GM18873 (cell line): ENCODE data around the gene RALB.
"Not testable (repeated sequence)": the region's sequence is repeated elsewhere in the genome, so short reads cannot be mapped to it uniquely, and the experiment has no call there.

Experiments
- ATAC-seq: cut with Tn5 transposase; IDR thresholded peaks from one replicate; pipeline ENCODE4 v1.9.1; 2021; ENCODE audit warnings: mild to moderate bottlenecking, moderate library complexity, moderate number of reproducible peaks; ENCODE audit not compliant: unreplicated experiment, low FRiP score

The RALB gene

DNA sequence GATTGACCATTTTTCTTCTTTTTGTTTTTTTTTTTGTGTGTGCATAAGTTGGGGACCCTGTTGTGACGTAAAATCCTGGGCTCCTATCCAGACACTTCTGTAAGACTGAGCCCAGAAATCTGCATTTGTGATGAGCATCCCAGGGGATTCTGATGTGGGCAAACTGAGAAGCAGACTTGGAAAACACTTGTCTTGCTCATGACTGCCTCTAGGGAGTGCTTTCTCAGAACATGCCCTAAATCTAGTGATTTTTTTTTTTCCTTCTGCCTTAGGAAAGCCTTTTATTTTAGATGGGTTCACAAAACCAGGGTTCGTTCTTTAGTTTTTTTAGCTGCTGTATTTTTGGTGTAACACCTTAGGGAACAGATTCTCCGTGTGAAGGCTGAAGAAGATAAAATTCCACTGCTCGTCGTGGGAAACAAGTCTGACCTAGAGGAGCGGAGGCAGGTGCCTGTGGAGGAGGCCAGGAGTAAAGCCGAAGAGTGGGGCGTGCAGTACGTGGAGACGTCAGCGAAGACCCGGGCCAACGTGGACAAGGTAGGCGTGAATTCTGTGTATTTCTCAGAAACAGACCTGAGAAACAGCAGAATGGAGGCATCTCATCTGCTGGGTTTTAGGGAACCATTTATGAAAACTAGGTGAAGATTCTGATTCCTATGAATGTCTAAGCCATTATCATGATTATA lies 36.7 kb downstream of the RALB start:
- ATAC-seq: no peak

GRCh38 chr2:120290737-120291136 lies 38.1 kb downstream of the RALB start:
- ATAC-seq: no peak

- ATAC-seq: no peak
These were observed 39.0 kb downstream of the RALB start for GRCh38 chr2:120291401-120292311.

- no peak for ATAC-seq
These were observed 40.7 kb downstream of the RALB start for GRCh38 chr2:120293096-120294007.

GRCh38 chr2:120294008-120294340 lies 41.3 kb downstream of the RALB start:
- no peak for ATAC-seq

DNA sequence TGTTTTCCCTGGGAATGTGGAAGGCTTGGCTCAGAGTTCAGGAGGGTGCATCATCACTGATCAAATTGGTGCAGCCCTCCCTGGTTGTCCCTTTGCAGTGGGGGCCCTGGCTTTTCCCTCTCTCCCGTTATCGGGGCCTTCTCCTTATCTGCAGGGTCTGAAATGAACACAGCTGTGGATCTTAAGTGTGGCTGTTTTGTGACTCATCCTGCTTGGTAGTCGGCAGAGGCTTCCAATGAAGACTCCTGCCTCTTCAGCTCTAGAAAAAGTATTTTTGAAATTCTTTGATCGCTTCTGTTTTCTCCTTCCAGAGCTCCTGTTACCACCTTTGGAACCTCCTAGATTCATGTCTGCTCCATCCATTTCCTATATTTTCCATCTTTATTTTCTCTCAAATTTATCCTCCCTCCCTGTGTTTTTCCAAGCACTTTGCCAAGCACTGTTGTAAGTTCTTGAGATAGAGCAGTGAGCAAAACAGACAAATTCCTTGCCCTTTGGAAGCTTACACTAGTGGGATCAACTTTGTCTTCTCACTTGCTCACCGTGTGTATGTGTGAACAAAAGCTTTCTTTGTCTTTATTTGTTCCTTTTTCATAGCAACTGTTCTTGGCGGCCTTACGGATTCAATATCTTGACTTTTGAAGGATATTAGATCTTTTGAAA lies 45.7 kb downstream of the RALB start:
- no peak for ATAC-seq

DNA sequence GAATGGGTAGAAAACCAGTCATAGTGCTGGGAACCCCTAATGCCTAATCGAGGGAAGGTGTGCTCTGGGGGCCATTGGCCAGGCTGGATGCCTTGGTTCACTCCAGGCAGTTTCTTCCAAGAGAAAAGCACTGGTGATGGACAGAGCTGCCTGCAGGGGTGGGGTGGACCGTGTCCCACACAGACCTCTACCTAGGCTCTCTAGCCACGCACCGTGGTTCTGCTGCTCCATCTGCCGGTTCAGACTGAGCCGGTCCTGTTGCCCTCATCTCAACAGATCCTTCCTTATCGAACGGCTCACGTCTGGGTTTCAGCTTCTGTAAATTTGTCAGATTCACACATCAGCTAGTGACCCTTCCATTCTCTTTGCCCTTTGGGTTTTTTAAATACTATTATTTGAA lies 46.4 kb downstream of the RALB start:
- no peak for ATAC-seq

DNA sequence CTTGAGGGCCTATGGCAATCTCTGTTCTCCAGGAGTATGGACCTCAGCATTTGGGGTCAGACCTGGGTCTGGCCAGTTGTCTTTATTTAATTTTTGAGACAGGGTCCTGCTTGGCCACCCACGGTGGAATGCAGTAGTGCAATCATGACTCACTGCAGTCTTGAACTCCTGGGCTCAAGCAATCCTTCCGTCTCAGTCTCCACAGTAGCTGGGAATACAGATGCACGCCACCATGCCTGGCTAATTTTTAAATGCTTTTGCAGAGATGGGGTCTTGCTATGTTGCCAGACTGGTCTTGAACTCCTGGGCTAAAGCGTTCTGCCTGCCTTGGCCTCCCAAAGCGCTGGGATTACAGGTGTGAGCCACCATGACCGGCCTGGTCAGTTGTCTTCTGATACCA lies 46.9 kb downstream of the RALB start:
- ATAC-seq: no peak

DNA sequence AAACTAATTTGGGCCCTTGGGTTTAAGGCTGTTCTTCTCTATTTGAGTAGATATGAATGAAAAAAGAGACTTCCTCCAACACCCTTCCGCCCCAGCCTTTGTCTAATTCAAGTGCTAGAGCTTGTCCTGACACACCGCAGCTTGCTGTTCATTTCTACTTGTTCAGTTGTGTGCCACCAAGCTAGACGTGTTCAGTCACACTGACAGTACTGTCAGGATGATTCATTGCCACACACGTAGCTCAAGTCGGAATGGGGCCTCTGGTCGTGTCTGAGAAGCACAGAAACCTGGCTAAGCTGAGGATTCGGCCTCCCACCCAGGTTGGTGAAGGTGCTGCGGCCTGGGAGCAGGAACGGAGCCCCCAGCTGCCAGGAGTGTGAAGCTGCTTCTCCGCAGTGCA lies 47.7 kb downstream of the RALB start:
- no peak for ATAC-seq

DNA sequence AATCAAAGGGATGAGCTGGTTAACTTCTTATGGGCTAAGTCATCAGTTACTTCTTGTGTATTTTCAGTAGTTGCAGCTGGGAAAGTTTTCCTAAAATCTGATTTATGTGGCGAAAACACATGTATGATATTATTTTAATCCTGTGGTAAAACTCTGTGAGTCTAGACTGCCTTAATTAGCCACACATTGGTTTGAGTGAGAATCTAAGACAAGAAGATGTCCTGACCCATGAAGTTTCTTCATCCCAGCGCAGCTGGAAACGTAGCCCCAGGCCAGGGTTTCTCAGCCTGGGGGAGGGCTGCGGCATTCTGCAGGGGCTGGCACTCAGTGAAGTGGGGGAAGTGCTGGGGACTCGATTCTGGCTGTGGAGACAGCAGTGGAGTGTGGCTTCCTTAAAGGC lies 48.6 kb downstream of the RALB start:
- ATAC-seq: no peak

GRCh38 chr2:120302301-120302700 lies 49.6 kb downstream of the RALB start:
- no peak for ATAC-seq

- no peak for ATAC-seq
These were observed 50.5 kb downstream of the RALB start for GRCh38 chr2:120303177-120303576.

DNA sequence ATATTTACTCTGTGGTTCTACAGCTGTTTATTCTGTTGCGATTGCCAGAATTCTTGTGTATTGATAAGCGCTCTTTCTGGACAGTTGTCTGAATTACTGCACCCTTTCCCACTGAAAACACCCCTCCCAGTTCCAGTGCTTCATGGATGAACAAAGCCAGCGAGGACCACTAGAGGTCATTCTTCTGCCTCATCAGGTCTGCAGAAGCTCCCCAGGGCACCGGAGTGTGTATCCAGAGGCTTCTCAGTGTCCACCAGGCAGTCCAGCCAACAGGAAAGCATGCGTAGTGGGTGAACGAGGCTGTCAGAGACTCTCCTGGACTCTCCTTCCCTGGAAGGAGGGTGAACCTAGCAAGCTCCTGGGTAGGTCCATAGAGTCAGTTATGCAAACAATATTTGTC lies 52.6 kb downstream of the RALB start:
- no peak for ATAC-seq

GRCh38 chr2:120305937-120306490 lies 53.4 kb downstream of the RALB start:
- no peak for ATAC-seq

DNA sequence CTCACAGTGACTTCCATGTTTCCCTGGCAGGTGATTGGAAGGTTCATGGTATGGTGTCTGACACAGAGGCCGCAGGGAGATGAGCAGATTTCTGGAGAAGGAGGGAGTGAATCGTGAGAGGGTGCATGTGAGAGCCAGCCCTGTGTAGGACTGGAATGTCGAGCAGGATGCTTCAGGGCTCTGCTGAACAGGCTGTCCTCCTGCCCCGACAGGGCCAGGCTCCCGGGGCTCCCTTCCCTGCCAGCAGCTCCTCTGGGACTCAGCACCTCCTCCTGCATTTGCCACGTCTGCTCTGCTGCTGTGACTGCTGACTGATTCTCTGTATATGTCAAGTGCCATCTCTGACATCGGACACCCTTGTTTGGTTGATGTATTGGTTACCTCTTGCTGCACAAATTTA lies 54.8 kb downstream of the RALB start:
- ATAC-seq: no peak

DNA sequence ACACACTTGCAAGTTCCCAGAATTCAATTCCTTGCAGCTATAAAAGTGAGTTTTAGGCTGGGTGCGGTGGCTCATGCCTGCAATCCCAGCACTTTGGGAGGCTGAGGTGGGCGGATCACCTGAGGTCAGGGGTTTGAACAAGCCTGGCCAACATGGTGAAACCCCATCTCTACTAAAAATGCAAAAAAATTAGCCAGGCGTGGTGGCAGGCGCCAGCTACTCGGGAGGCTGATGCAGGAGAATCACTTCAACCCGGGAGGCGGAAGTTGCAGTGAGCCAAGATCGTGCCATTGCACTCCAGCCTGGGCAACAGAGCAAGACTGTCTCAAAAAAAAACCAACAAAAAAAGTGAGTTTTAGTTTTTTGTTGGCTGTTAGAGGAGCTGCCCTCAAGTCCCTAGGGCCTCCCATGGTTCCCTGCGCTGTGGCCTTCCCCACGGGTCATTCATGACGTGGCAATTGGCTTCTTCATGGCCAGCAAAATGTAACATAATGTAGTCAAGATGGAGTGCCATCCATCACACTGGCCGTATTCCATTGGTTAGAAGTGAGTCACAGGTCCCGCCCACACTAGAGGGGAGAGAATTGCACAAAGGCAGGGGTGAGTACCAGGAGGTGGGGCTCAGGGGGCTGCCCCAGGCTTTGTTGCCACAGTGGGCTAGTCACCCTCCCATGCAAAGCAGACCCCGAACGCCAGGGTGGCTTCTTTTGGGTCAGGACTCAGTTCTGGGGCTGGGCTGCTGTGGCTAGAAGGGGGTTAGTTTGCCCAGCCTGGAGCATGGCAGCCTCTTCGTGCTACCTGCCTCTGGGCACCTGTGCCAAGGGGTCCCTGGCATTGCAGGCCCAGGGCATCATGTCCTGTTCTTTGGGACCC lies 55.6 kb downstream of the RALB start:
- peak; percentile 35 for ATAC-seq

DNA sequence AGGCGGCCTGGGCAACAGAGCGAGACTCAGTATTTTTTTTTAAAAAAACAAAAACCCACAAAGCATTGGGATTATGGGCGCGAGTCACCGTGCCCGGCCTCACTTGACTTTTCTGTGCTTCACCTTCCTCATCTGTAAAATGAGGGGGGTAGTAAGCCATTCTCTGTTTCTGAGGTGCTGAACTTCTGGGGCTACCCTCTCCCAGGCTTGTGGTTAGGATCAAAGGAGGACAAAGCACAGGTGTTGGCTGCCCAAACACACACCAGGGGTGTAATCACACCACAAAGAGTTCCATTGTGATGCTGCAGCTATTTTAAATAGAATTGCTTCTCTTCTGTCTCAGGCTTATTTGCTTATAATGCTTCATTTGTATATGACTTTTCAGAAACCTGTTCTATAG lies 57.5 kb downstream of the RALB start:
- peak; percentile 47 for ATAC-seq

DNA sequence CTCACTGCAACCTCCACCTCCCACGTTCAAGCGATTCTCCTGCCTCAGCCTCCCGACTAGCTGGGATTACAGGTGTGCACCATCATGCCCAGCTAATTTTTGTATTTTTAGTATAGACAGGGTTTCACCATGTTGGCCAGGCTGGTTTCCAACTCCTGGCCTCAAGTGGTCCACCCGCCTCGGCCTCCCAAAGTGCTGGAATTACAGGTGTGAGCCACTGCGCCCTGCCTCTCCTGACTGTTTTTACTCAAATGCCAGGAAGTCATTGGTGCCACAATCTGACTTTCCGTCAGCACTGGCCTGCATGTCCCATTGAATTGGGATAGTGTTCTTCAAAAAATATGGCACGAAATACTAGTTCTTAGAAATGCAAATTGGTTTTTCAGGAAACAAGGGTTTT lies 58.2 kb downstream of the RALB start:
- not testable (repeated sequence) for ATAC-seq

DNA sequence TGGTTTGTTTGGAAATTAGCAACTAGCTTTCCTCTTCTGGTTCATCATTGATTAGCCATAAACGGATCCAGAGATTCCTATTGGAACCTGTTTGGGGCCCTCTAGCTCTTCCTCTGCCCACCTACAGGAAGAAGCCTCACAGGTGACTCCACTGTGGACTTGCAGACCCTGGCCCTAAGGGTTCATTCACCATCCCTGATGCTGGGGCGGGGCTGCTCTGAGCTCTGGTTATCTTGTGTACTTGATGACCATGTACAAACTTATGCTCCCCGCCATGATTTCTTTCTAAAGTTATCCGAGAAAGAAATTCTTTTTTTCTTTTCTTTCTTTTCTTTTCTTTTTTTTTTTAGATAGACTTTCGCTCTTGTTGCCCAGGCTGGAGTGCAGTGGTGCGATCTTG lies 59.4 kb downstream of the RALB start:
- ATAC-seq: no peak
